HG03196 (cell line): ENCODE results near the gene SKOR1.

Experiments used
- ATAC-seq: cut with Tn5 transposase; IDR thresholded peaks from one replicate; pipeline ENCODE4 v1.9.1; 2021; ENCODE audit not compliant: unreplicated experiment

The SKOR1 gene

GRCh38 chr15:67845974-67846373, 20.7 kb downstream of the SKOR1 start:
- ATAC-seq, result no peak

- ATAC-seq, result no peak
Measured at GRCh38 chr15:67849538-67849937, 24.2 kb downstream of the SKOR1 start.

DNA sequence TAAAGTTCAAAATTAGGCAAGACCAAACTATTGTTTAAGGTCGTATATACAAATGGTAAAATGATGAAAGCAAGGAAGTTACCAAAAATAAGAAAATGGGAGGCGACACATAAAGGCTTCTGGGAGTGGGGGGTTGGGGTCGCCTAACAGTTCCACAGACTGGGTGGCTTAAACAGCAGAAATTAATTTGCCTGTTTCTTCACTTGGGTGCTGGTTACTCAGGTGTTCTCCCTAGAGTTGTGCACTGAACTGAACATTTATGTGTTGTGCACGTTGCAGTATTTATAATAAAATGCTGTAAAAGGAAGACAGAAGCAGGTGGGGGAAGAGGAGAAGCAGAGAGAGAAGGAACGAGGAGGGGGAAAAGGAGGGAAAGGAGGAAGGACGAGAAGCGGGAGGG, 25.0 kb downstream of the SKOR1 start:
- no peak for ATAC-seq

DNA sequence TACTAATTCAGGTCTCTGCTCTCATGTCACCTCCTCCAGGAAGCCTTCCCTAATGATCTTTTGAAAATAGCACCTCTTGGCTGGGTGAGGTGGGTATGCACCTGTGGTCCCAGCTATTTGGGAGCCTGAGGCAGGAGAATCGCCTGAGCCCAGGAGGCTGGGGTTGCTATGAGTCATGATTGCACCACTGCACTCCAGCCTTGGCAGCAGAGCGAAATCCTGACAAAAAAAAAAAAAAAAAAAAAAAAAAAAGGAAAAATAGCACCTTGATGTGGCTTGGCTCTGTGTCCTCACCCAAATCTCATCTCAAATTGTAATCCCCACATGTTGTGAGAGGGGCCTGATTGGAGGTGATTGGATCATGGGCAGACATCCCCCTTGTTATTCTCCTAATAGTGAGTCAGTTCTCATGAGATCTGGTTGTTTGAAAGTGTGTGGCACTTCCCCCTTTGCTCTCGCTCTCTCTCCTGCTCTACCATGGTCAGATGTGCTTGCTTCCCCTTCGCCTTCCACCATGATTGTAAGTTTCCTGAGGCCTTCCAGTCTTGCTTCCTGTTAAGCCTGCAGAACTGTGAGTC, 25.8 kb downstream of the SKOR1 start:
- ATAC-seq, result no peak

- no peak for ATAC-seq
Measured at GRCh38 chr15:67852418-67852817, 27.1 kb downstream of the SKOR1 start.

GRCh38 chr15:67853454-67853853, 28.1 kb downstream of the SKOR1 start:
- no peak for ATAC-seq

GRCh38 chr15:67854358-67854757, 29.0 kb downstream of the SKOR1 start:
- ATAC-seq, result no peak

GRCh38 chr15:67855842-67856241, 30.5 kb downstream of the SKOR1 start:
- no peak for ATAC-seq

GRCh38 chr15:67857220-67857619, 31.9 kb downstream of the SKOR1 start:
- no peak for ATAC-seq

DNA sequence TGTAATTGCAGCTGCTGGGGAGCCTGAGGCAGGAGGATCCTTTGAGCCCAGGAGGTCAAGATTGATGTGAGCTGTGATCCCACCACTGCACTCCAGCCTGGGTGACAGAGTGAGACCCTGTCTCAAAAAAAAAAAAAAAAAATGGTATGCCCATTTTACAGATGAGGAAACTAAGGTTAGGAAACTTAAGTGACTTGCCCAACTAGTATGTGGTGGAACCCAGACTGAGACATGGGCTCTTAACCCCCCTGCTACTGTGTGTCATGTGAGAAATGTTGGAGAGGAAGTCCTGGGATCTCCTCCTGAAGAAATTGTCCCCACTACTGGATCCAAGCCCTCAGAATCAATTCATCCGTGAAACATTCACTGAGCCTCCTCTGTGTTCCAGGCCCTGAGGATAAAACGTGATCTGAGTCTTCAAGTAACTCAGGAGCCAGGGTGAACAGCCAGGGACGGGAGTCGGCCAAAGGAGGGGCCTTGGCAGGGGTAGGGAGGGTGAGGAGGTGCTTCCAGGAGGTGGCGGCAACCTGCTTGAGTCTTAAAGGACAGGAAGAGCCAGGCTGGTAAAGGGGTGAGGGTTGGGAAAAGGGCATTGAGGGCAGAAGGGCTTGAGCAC, 34.1 kb downstream of the SKOR1 start:
- no peak for ATAC-seq

DNA sequence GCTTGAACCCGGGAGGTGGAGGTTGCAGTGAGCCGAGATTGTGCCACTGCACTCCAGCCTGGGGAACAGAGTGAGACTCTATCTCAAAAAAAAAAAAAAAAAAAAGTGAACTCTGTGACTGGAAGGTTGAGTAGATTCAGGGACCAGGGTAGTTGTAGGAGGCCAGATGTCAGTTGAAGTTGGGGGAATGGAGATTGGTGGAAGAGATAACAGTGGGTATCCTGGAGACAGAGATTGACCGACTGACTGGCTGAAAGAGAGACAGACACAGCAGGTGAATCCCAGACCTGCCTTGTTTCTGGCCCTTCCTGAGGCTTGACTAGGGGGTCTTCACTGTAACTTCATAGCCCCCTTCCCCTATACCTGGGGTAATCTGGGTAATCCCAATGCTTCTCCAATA, 36.7 kb downstream of the SKOR1 start:
- ATAC-seq, result no peak

DNA sequence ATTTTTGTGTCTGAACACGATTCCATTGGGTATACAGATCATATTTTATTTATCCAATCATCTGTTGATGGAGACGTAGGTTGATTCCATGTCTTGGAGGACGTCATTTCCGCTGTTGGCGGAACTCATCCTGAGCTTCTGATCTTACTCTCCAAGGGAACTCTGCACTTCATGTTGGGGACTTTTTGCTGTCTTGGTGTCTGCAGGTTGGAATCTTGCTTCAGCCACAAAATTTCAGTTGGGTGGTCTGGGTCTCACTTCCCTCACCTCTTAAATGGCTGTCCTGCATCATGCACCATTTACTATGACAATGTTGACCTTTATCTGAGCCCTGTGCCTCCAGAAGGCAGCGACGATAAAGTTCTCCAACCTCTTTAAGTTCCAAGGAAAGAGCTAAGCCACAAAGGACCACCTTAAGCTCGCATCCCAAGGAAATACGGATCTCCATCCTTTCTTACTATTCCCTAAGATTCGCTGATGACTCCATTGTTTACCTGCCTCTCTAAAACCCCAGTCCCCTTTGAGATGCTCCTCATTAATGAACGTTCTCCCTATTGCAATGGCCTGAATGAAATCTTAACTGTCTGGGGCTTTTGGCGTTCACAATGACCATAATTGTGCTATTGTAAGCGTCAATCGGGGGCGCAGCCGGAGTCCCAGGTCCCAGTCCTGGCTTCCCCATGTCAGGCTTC, 37.6 kb downstream of the SKOR1 start:
- no peak for ATAC-seq

GRCh38 chr15:67863442-67863987, 38.2 kb downstream of the SKOR1 start:
- ATAC-seq, result peak; percentile 68

GRCh38 chr15:67865331-67865730, 40.0 kb downstream of the SKOR1 start:
- no peak for ATAC-seq

DNA sequence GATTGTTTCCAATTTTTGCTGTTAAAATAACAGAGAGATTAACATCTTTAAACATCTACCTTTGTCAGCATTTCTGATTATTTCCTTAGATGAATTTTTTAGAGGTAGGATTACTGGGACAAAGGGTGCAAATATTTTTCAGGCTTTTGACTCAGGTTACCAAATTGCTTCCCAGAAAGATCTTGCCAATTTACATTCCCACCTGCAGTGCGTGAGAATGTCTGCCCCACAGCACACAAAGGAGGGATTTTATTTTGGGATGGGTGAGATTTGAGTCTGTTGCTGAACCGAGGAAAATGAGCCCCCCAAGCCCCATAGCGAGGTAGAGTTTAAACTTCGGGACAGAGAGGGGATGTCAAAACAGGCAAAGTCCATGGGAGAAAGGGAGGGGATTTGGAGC, 40.5 kb downstream of the SKOR1 start:
- ATAC-seq, result no peak

DNA sequence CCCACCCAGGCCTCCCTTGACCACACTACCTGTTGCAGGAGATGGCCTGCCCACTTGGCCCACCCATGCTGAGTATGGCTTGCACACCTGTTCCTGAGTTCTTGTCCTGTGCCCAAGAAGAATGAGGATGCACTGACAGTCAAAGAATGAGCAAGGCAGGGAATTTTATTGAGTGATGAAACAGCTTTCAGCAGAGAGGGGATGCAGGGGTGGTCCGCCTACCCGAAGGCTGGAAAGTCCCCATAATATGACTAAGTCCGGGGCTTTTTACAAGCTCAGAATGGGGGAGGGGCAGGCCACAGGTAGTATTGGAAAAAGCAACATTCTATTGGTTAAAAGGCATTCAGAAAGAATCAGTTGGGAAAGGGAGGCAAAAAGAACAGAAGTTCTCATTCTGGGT, 44.4 kb downstream of the SKOR1 start:
- ATAC-seq, result no peak

DNA sequence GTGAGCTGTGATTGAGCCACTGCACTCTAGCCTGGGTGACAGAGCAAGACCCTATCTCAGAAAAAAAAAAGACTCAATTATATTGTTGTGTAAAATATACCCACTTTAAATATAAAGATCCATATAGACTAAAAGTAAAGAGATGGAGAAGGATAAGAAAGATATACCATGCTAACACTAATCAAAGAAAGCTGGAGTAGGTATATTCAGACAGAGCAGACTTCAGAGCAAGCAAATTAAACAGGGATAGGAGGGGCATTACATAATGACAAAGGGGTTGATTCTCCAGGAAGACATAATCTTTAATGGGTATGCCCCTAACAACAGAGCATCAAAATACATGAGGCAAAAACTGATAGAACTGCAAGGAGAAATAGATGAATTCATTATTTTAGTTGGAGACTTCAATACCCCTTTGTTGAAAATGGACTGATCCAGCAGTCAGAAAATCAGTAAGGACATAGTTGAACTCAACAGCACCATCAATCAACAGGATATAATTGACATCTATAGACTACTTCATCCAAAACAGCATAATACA, 45.6 kb downstream of the SKOR1 start:
- ATAC-seq, result no peak

GRCh38 chr15:67873777-67874176, 48.5 kb downstream of the SKOR1 start:
- no peak for ATAC-seq

DNA sequence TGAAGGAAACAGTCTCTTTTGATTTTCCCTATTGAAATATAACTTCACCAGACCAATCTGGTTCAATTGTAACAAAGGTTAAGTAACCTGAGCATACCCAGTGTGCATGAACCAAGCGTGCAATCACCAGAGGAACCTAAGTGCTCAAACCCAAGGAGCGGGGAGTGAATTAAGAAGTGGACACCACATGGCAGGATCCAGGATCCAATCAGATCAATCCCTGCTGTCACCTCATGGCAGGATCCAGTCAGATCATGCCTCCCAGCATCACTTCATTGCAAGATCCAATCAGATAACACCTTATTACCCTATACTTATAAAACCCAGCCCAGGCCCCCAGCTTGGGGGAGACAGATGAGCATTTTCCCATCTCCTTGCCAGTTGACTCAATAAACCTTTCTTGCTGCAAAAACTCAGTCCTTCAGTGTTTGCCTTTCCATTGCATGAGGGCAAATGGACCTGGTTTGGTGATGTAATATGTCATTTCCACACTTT, 53.5 kb downstream of the SKOR1 start:
- no peak for ATAC-seq

GRCh38 chr15:67879440-67880129, 54.3 kb downstream of the SKOR1 start:
- ATAC-seq, result no peak

GRCh38 chr15:67880651-67881182, 55.4 kb downstream of the SKOR1 start:
- no peak for ATAC-seq
